ENCODE data around the gene C17orf114.

The C17orf114 gene

GRCh38 chr17:4788807-4789700 lies 13.1 kb downstream of the C17orf114 start, which contains the start of gene GLTPD2:
Gene GLTPD2, plus strand, starts transcription at chr17:4788964. Its CDS starts 48 bp downstream, at chr17:4789012.
- Histone ChIP-seq H4K20me1 (ENCODE audit: insufficient read depth) (no peaks in the 10 kb centered on the region), H2AFZ (ENCODE audit: low read depth, low read length) (peak within 1 kb of the TSS; percentile 11)

GRCh38 chr17:4788159-4788806 lies 13.8 kb downstream of the C17orf114 start:
- peak overlapping the region; percentile 78 for H3K4me2 ChIP-seq (ENCODE audit: low read length)
- H3K27me3 ChIP-seq (ENCODE audit: insufficient read depth, low read depth, low read length), result no peaks in the 10 kb centered on the region
- peak overlapping the region; percentile 88 for H3K9ac ChIP-seq (ENCODE audit: low read length)

More at GRCh38 chr17:4788807-4789700, 13.1 kb downstream of the C17orf114 start, which contains the start of gene GLTPD2:
- Histone ChIP-seq H3K9ac (ENCODE audit: low read length) (peak within 1 kb of the TSS; percentile 88), H3K36me3 (ENCODE audit: insufficient read depth, low read length) (no peaks in the 10 kb centered on the region), H3K9me2 (ENCODE audit: insufficient read depth, low read length) (no peaks in the 10 kb centered on the region), H3K27ac (ENCODE audit: low read length) (peak within 1 kb of the TSS; percentile 88), H3K4me2 (ENCODE audit: low read length) (peak within 1 kb of the TSS; percentile 78), H3K4me3 (ENCODE audit: low read length) (peak within 1 kb of the TSS; percentile 79), H3K9me3 (ENCODE audit: low read length) (no peaks in the 10 kb centered on the region), H3K27me3 (ENCODE audit: insufficient read depth, low read depth, low read length) (no peaks in the 10 kb centered on the region), H3F3A (ENCODE audit: insufficient read depth, low read length, poor library complexity, severe bottlenecking) (peaks cover 9% of the 10 kb centered on the region), H3K79me2 (replicated peaks; ENCODE audit: insufficient read depth, low read length) (no peaks in the 10 kb centered on the region)
- TF ChIP-seq SMC3 (conservative IDR thresholded peaks at IDR 0.05; ENCODE audit: poor library complexity) (no peak), POLR2AphosphoS5 (IDR thresholded peaks at IDR 0.05) (peak; percentile 19)

More at GRCh38 chr17:4788159-4788806, 13.8 kb downstream of the C17orf114 start:
- H3K27ac ChIP-seq (ENCODE audit: low read length), result peak overlapping the region; percentile 88
- no peaks in the 10 kb centered on the region for H4K20me1 ChIP-seq (ENCODE audit: insufficient read depth)
- peaks cover 9% of the 10 kb centered on the region for H3F3A ChIP-seq (ENCODE audit: insufficient read depth, low read length, poor library complexity, severe bottlenecking)
- H3K79me2 ChIP-seq (replicated peaks; ENCODE audit: insufficient read depth, low read length), result no peaks in the 10 kb centered on the region
- no peaks in the 10 kb centered on the region for H3K9me3 ChIP-seq (ENCODE audit: low read length)
- H2AFZ ChIP-seq (ENCODE audit: low read depth, low read length), result no peak overlapping the region
- H3K4me3 ChIP-seq (ENCODE audit: low read length), result peak overlapping the region; percentile 79
- TF ChIP-seq TAF1 (IDR thresholded peaks at IDR 0.05; ENCODE audit: low read depth) (no peak), POLR2AphosphoS5 (IDR thresholded peaks at IDR 0.05) (no peak), MXI1 (conservative IDR thresholded peaks at IDR 0.05; ENCODE audit: poor library complexity, severe bottlenecking) (no peak), REST (IDR thresholded peaks at IDR 0.05; ENCODE audit: borderline replicate concordance) (no peak), CTCF (IDR thresholded peaks at IDR 0.05; ENCODE audit: poor library complexity, severe bottlenecking) (no peak), EP300 (conservative IDR thresholded peaks at IDR 0.05; ENCODE audit: poor library complexity, severe bottlenecking) (no peak), EZH2 (IDR thresholded peaks at IDR 0.05; ENCODE audit: borderline replicate concordance, insufficient read depth, low read length, poor library complexity, severe bottlenecking) (no peak), SMC3 (conservative IDR thresholded peaks at IDR 0.05; ENCODE audit: poor library complexity) (no peak), RAD21 (conservative IDR thresholded peaks at IDR 0.05) (no peak)
- no peaks in the 10 kb centered on the region for H3K36me3 ChIP-seq (ENCODE audit: insufficient read depth, low read length)
- no peaks in the 10 kb centered on the region for H3K9me2 ChIP-seq (ENCODE audit: insufficient read depth, low read length)

All from neural cell (in vitro differentiated cells).